GM23338 (cell line): ENCODE data around the gene TMEM201. TPM values are rescaled to one million over a fixed set of nuclear protein-coding genes. Genes with fewer than 3 reads are reported as not detected.

Source experiments
- ATAC-seq: fragments of 200-7000 bp; cut with Tn5 transposase; 3 replicates; pipeline ENCODE4 v1.9.1; 2020
- DNase-seq: peaks from one replicate; pipeline ENCODE4 v3.0.0-alpha.2; 2015; ENCODE audit warnings: low spot score
- H2AFZ ChIP-seq: fragments of 200-600 bp; sonication (generic); 2 replicates; pipeline ENCODE4 v1.8.0; 2016; ENCODE audit warnings: antibody characterized with exemption, mild to moderate bottlenecking, moderate library complexity
- H3F3A ChIP-seq: fragments of 200-600 bp; sonication (generic); replicated peaks from 2 replicates; pipeline ENCODE4 v1.8.0; 2017; ENCODE audit warnings: antibody characterized with exemption, mixed run types, low read depth
- H3K27ac ChIP-seq: fragments of 200-600 bp; sonication (generic); 2 replicates; pipeline ENCODE4 v1.6.1; 2016; ENCODE audit warnings: low read depth
- H3K27me3 ChIP-seq: fragments of 200-600 bp; sonication (generic); 2 replicates; pipeline ENCODE4 v1.8.0; 2016; ENCODE audit warnings: mild to moderate bottlenecking, mixed run types, moderate library complexity; ENCODE audit not compliant: insufficient read depth
- H3K36me3 ChIP-seq: fragments of 200-600 bp; sonication (generic); 2 replicates; pipeline ENCODE4 v1.8.0; 2016; ENCODE audit warnings: mild to moderate bottlenecking; ENCODE audit not compliant: insufficient read depth
- H3K4me1 ChIP-seq: fragments of 200-600 bp; sonication (generic); 2 replicates; pipeline ENCODE4 v1.8.0; 2016; ENCODE audit warnings: mild to moderate bottlenecking, moderate library complexity; ENCODE audit not compliant: insufficient read depth
- H3K4me2 ChIP-seq: fragments of 200-600 bp; sonication (generic); 2 replicates; pipeline ENCODE4 v1.7.1; 2017; ENCODE audit warnings: mixed run types
- H3K4me3 ChIP-seq: fragments of 200-600 bp; sonication (generic); 2 replicates; pipeline ENCODE4 v1.6.1; 2016; ENCODE audit warnings: mixed run types
- H3K79me2 ChIP-seq: fragments of 200-600 bp; sonication (generic); replicated peaks from 2 replicates; pipeline ENCODE4 v1.8.0; 2017; ENCODE audit warnings: mild to moderate bottlenecking; ENCODE audit not compliant: insufficient read depth
- H3K9me2 ChIP-seq: fragments of 200-600 bp; sonication (generic); 2 replicates; pipeline ENCODE4 v1.8.0; 2017; ENCODE audit not compliant: insufficient read depth
- H4K20me1 ChIP-seq: fragments of 200-600 bp; sonication (generic); replicated peaks from 2 replicates; pipeline ENCODE4 v1.8.0; 2017; ENCODE audit warnings: mild to moderate bottlenecking; ENCODE audit not compliant: insufficient read depth
- H3K27ac Mint-ChIP-seq: 2 replicates; pipeline ENCODE4 v1.8.0; 2020; ENCODE audit warnings: inconsistent platforms, mild to moderate bottlenecking, moderate library complexity, mixed read lengths
- H3K27me3 Mint-ChIP-seq: 3 replicates; pipeline ENCODE4 v1.8.0; 2022; ENCODE audit warnings: low read depth, mild to moderate bottlenecking, moderate library complexity, mixed read lengths, inconsistent platforms; ENCODE audit not compliant: insufficient read depth, poor library complexity
- H3K36me3 Mint-ChIP-seq: 3 replicates; pipeline ENCODE4 v1.8.0; 2021; ENCODE audit warnings: low read depth, mild to moderate bottlenecking, inconsistent platforms, moderate library complexity, mixed read lengths
- H3K4me1 Mint-ChIP-seq: 3 replicates; pipeline ENCODE4 v1.8.0; 2020; ENCODE audit warnings: mild to moderate bottlenecking, inconsistent platforms, mixed read lengths
- H3K4me3 Mint-ChIP-seq: 3 replicates; pipeline ENCODE4 v1.8.0; 2021; ENCODE audit warnings: moderate library complexity, mild to moderate bottlenecking, inconsistent platforms, mixed read lengths
- H3K9me3 Mint-ChIP-seq: 3 replicates; pipeline ENCODE4 v1.8.0; 2020; ENCODE audit warnings: moderate library complexity, mild to moderate bottlenecking, inconsistent platforms, mixed read lengths
- CREB1 ChIP-seq: fragments of 250-450 bp; sonication (Bioruptor Pico); IDR thresholded peaks from 2 replicates; pipeline ENCODE4 v1.5.0; 2020; ENCODE audit warnings: low read depth, mild to moderate bottlenecking, moderate library complexity
- EZH2phosphoT487 ChIP-seq: fragments of 200-600 bp; sonication (generic); IDR thresholded peaks from one replicate; pipeline ENCODE4 v1.8.1; 2018; ENCODE audit warnings: antibody characterized with exemption; ENCODE audit not compliant: unreplicated experiment
- JUNB ChIP-seq: IDR thresholded peaks from one replicate; pipeline ENCODE4 v1.6.1; 2016; ENCODE audit warnings: antibody characterized with exemption; ENCODE audit not compliant: unreplicated experiment
- POLR2AphosphoS5 ChIP-seq: IDR thresholded peaks from 2 replicates; pipeline ENCODE4 v1.6.1; 2016; ENCODE audit warnings: antibody characterized with exemption, low read depth
- STAT1 ChIP-seq: IDR thresholded peaks from one replicate; pipeline ENCODE4 v1.6.1; 2016; ENCODE audit warnings: antibody characterized with exemption; ENCODE audit not compliant: unreplicated experiment
- ZNF114 ChIP-seq: fragments of 250-450 bp; sonication (Bioruptor Pico); IDR thresholded peaks from 2 replicates; pipeline ENCODE4 v1.5.0; 2020; ENCODE audit warnings: mild to moderate bottlenecking, moderate library complexity
- ZNF331 ChIP-seq: fragments of 250-450 bp; sonication (Bioruptor Pico); IDR thresholded peaks from 2 replicates; pipeline ENCODE4 v1.5.0; 2020; ENCODE audit warnings: low read depth, mild to moderate bottlenecking, moderate library complexity
- polyA plus RNA-seq: library from polyadenylated mRNA; unstranded; fragments of >200 nt; fragmentation: Nextera tagmentation; extraction: Ambion mirVana; gene quantifications from 2 replicates; pipeline ENCODE4 v1.2.1, GENCODE V29; 2016
- total RNA-seq: library from RNA; depleted of rRNA; stranded (reverse); fragments of >200 nt; shearing (Covaris generic); gene quantifications from 2 replicates; pipeline ENCODE4 v1.2.3, GENCODE V29; 2014
- TF ChIP-seq, protein P1 (sequence below): IDR thresholded peaks from 2 replicates; pipeline ENCODE4 v1.6.1; 2016; ENCODE audit warnings: antibody characterized with exemption
- TF ChIP-seq, protein P2 (sequence below): fragments of 250-450 bp; sonication (Bioruptor Pico); IDR thresholded peaks from 2 replicates; pipeline ENCODE4 v1.5.0; 2020; ENCODE audit warnings: mild to moderate bottlenecking, moderate library complexity

TMEM201 gene
- total and polyA plus RNA-seq, 2 experiments from 2014 or later = 11.6 to 27.2 TPM

DNA sequence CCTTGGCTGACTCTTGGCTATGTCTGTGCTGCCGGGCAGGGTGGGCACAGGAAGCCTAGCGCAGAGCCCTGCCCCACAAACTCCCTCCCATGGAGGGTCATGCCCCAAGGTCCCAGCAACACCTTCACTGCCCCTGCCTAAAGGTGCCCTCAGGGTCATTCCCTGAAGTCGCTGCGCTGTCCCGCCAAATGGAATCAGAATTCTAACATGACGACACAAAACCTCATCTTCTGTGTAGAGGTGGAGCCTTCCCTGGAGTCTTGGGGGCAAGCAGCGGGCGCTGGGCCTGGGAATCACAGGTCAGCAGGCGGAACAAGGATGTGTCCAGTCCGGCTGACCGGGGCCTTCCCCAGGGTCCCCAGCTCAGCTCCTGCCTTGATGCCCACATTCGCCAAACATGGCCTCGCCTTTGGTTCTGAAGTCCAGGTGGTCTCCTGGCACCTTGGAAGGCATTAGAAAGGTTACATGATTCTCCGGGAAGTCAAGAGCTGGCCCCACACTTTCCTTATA is 17.3 kb downstream of the TMEM201 start (continued):
- TF ChIP-seq JUNB (no peak), ZNF114 (CRISPR knock-in tag) (no peak), EZH2phosphoT487 (no peak), ZNF331 (CRISPR knock-in tag) (no peak)
- TF ChIP-seq, protein P1, sequence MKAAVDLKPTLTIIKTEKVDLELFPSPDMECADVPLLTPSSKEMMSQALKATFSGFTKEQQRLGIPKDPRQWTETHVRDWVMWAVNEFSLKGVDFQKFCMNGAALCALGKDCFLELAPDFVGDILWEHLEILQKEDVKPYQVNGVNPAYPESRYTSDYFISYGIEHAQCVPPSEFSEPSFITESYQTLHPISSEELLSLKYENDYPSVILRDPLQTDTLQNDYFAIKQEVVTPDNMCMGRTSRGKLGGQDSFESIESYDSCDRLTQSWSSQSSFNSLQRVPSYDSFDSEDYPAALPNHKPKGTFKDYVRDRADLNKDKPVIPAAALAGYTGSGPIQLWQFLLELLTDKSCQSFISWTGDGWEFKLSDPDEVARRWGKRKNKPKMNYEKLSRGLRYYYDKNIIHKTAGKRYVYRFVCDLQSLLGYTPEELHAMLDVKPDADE = no peak

DNA sequence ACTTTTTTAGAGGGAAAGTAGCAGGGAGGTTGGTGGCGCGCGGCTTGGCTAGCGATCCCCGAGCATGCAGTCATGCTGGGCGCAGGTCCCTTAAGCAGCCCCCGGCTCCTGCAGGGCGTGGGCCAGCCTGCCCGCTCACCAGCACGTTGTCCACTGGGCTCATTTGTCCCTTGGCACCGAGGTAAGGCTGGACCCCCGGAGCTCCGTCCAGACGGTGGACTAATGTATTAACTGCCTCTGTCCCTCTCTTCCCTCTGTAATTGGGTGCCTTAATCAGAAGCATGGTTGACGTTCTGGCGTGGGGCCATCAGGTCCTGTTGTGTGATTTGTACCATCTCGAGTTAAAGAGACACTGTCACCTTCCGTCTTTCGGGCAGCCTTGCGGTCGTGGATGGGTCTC is 17.7 kb downstream of the TMEM201 start:
- H3K36me3 Mint-ChIP-seq = peaks cover 16% of the 10 kb centered on the region
- Histone ChIP-seq H3F3A (no peaks in the 10 kb centered on the region), H3K27me3 (no peaks in the 10 kb centered on the region), H3K9me2 (no peaks in the 10 kb centered on the region), H3K4me2 (no peak overlapping the region), H3K79me2 (no peaks in the 10 kb centered on the region), H3K4me3 (no peak overlapping the region), H3K27ac (no peak overlapping the region), H3K4me1 (no peaks in the 10 kb centered on the region), H2AFZ (no peak overlapping the region), H4K20me1 (no peaks in the 10 kb centered on the region; the same call in 1 of the 2 replicates), H3K36me3 (0 out of 2 replicates have a peak, but pooled peaks cover 3% of the 10 kb centered on the region)
- peak overlapping the region; percentile 80; the same call in 1 of the 2 replicates for H3K27ac Mint-ChIP-seq
- TF ChIP-seq STAT1 (no peak), ZNF331 (CRISPR knock-in tag) (no peak), ZNF114 (CRISPR knock-in tag) (no peak), CREB1 (no peak), POLR2AphosphoS5 (no peak)
- TF ChIP-seq, protein P2, sequence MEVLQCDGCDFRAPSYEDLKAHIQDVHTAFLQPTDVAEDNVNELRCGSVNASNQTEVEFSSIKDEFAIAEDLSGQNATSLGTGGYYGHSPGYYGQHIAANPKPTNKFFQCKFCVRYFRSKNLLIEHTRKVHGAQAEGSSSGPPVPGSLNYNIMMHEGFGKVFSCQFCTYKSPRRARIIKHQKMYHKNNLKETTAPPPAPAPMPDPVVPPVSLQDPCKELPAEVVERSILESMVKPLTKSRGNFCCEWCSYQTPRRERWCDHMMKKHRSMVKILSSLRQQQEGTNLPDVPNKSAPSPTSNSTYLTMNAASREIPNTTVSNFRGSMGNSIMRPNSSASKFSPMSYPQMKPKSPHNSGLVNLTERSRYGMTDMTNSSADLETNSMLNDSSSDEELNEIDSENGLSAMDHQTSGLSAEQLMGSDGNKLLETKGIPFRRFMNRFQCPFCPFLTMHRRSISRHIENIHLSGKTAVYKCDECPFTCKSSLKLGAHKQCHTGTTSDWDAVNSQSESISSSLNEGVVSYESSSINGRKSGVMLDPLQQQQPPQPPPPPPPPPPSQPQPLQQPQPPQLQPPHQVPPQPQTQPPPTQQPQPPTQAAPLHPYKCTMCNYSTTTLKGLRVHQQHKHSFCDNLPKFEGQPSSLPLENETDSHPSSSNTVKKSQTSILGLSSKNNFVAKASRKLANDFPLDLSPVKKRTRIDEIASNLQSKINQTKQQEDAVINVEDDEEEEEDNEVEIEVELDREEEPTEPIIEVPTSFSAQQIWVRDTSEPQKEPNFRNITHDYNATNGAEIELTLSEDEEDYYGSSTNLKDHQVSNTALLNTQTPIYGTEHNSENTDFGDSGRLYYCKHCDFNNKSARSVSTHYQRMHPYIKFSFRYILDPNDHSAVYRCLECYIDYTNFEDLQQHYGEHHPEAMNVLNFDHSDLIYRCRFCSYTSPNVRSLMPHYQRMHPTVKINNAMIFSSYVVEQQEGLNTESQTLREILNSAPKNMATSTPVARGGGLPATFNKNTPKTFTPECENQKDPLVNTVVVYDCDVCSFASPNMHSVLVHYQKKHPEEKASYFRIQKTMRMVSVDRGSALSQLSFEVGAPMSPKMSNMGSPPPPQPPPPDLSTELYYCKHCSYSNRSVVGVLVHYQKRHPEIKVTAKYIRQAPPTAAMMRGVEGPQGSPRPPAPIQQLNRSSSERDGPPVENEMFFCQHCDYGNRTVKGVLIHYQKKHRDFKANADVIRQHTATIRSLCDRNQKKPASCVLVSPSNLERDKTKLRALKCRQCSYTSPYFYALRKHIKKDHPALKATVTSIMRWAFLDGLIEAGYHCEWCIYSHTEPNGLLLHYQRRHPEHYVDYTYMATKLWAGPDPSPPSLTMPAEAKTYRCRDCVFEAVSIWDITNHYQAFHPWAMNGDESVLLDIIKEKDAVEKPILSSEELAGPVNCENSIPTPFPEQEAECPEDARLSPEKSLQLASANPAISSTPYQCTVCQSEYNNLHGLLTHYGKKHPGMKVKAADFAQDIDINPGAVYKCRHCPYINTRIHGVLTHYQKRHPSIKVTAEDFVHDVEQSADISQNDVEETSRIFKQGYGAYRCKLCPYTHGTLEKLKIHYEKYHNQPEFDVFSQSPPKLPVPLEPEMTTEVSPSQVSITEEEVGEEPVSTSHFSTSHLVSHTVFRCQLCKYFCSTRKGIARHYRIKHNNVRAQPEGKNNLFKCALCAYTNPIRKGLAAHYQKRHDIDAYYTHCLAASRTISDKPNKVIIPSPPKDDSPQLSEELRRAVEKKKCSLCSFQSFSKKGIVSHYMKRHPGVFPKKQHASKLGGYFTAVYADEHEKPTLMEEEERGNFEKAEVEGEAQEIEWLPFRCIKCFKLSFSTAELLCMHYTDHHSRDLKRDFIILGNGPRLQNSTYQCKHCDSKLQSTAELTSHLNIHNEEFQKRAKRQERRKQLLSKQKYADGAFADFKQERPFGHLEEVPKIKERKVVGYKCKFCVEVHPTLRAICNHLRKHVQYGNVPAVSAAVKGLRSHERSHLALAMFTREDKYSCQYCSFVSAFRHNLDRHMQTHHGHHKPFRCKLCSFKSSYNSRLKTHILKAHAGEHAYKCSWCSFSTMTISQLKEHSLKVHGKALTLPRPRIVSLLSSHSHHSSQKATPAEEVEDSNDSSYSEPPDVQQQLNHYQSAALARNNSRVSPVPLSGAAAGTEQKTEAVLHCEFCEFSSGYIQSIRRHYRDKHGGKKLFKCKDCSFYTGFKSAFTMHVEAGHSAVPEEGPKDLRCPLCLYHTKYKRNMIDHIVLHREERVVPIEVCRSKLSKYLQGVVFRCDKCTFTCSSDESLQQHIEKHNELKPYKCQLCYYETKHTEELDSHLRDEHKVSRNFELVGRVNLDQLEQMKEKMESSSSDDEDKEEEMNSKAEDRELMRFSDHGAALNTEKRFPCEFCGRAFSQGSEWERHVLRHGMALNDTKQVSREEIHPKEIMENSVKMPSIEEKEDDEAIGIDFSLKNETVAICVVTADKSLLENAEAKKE (CRISPR knock-in tag) = no peak
- TF ChIP-seq, protein P1 = no peak
- ATAC-seq = no peak
- H3K27me3 Mint-ChIP-seq = peaks cover 8% of the 10 kb centered on the region
- H3K4me3 Mint-ChIP-seq = no peak overlapping the region
- no peak for DNase-seq
- H3K4me1 Mint-ChIP-seq = 0 out of 3 replicates have a peak, but pooled peaks cover 2% of the 10 kb centered on the region
- H3K9me3 Mint-ChIP-seq = no peaks in the 10 kb centered on the region; the same call in 2 of the 3 replicates
